GM18909 (cell line): Measurements from ENCODE around the gene POLD1.
"Not testable (repeated sequence)": the region's sequence is repeated elsewhere in the genome, so short reads cannot be mapped to it uniquely, and the experiment has no call there.

Source experiments
- ATAC-seq: cut with Tn5 transposase; IDR thresholded peaks from one replicate; pipeline ENCODE4 v1.9.1; 2021; ENCODE audit warnings: mild to moderate bottlenecking; ENCODE audit not compliant: unreplicated experiment, poor library complexity

Gene POLD1

DNA sequence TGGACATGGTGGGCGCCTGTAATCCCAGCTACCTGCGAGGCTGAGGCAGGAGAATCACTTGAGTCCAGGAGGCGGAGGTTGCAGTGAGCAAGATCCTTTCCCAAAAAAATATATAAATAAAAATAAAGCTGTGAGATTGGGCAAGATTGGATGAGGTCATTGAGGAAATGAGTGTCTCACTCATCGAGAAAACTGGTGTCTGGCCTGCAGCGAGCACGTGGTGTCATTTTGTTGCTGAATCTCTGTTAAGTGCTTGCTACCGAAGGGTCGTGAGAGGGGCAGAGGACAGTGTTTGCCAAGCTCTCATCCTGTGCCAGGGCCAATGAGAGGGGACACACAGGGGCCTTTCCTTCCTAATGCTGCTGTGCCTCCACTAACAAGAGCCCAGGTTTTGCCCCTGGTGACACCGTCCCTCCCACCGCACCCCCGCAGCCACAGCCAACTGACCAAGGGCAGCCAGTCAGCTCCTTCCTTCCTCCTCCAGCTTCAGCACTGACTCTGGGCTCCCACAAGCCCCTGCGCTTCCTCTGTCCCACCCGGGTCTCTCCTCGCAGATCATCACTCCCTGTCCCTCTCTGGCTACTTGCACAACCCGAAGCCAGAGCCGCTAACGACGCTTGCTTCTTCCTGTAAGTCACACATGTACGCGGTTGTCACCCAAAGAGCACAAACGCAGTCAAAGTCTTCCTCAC, 3.2 kb downstream of the POLD1 start:
- ATAC-seq: no peak

DNA sequence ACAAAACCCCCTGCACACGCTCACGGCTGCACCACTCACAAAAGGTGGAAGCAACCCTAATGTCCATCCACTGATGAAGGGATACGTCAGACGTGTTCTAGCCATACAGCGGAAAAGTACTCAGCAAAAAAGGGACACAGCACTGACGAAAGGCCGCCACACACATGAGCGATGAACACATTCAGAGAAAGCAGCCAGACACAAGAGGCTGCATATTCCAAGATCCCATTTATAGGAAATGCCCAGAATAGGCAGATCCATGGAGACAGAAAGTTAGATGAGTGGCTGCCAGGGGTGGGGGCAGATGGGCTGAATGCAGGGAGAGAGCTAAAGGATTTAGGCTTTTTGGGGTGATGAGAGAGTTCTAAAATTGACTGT, 3.7 kb downstream of the POLD1 start:
- no peak for ATAC-seq

DNA sequence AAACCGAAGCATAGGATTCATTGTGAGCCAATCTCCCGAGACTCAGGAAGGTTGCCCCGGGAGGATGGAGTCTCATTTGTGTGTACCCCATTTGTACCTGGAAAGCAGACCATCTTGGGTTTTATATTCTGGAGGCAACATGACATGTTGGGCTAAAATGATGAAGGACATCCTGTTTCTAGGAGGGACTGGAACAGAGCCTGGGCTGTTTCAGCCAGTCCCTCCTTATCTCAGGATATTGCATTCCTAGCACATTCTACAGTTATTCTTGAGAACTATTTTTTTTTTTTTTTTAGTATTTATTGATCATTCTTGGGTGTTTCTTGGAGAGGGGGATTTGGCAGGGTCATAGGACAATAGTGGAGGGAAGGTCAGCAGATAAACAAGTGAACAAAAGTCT, 6.1 kb downstream of the POLD1 start:
- ATAC-seq: not testable (repeated sequence)

DNA sequence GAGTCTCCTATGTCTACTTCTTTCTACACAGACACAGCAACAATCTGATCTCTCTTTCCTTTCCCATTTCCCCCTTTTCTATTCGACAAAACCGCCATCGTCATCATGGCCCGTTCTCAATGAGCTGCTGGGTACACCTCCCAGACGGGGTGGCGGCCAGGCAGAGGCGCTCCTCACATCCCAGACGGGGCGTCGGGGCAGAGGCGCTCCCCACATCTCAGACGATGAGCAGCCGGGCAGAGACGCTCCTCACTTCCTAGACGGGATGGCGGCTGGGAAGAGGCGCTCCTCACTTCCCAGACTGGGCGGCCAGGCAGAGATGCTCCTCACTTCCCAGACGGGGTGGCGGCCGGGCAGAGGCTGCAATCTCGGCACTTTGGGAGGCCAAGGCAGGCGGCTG, 6.8 kb downstream of the POLD1 start:
- not testable (repeated sequence) for ATAC-seq

DNA sequence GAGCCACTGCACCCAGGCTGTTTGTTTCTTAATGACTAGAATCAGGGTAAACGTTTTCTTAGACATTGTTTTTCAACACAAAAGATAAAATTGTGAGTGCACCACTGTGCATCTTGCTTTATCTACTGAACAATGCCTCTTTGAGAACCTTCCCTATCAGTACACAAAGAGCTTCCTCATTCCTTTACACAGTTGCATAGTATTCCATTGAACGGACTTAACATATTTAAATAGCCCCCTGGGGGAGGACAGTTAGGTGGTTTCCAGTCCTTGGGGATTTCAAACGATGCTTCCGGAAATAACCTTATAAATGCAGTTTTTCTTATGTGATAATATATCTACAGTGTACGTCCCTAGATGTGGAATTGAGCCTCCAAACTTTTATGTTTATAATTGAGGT, 8.6 kb downstream of the POLD1 start:
- no peak for ATAC-seq

DNA sequence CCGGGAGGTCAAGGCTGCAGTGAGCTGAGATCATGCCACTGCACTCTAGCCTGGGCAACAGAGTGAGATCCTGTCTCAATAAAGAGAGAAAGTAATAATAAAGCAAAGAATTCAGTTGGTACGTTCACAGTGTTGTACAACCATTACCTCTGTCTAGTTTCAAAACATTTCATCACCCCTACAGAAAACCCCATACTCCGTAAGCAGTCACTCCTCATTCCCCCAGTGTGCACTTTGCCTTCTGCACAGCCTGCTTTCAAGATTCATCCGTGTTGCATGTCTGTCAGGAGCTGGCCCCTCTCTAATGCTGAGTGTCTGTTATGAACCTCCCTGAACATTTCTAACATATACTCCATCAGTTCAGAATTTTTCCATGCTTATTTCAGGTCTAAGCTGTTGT, 9.4 kb downstream of the POLD1 start:
- no peak for ATAC-seq

DNA sequence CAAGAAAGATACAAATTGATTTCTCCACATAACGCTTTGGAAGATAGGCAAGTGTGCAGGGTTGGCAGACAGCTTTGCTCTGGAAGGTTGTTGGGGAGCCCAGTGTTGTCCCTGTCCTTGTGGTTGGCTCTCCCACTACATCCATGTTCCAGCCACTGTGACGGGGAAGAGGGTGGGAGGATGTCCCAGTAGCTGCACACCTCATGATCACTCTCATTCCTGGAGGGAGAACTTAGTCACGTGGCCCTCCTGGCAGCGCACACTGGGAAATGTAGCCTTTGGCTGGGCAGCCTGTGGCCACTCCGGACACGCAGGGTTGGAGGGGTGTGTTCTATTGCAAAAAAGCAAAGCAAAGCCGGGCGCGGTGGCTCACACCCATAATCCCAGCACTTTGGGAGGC, 9.9 kb downstream of the POLD1 start:
- no peak for ATAC-seq

DNA sequence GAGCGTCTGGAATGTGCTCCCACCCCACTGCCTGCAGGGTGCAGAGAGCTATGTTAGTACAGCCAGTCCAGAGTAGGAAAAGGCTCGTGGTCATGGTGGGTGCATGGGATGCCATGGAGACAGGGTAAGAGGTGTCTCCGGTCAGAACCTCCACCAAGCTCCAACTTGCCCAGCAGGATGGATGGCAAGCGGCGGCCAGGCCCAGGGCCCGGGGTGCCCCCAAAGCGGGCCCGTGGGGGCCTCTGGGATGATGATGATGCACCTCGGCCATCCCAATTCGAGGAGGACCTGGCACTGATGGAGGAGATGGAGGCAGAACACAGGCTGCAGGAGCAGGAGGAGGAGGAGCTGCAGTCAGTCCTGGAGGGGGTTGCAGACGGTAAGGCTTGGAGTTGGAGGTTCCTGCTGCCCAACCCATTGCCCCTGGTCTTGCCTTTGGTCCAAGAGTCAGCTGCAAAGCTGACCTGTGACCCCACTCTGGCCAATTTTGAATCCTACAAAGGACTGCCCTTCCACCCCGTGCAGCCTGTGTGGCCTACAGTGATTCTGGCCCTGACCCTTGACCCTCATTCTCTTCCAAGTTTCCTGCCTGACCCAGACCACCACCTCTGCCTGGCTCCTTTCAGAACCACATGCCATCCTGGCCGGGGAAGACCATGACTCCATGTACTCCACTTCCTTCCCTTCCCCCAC, 14.7 kb downstream of the POLD1 start:
- no peak for ATAC-seq

DNA sequence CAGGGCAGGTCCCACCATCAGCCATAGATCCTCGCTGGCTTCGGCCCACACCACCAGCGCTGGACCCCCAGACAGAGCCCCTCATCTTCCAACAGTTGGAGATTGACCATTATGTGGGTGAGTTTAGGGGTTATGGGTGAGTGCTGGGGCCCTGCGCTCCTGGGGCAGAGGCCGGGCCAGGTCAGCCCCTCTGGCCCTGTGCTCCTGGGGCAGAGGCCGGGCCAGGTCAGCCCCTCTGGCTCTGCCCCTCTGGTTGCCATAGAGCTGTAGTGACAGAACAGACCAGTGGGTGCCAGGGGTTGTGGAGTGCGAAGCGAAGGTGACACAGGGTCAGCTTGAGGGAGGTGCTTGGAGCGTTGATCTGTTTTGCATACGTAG, 15.2 kb downstream of the POLD1 start:
- no peak for ATAC-seq

DNA sequence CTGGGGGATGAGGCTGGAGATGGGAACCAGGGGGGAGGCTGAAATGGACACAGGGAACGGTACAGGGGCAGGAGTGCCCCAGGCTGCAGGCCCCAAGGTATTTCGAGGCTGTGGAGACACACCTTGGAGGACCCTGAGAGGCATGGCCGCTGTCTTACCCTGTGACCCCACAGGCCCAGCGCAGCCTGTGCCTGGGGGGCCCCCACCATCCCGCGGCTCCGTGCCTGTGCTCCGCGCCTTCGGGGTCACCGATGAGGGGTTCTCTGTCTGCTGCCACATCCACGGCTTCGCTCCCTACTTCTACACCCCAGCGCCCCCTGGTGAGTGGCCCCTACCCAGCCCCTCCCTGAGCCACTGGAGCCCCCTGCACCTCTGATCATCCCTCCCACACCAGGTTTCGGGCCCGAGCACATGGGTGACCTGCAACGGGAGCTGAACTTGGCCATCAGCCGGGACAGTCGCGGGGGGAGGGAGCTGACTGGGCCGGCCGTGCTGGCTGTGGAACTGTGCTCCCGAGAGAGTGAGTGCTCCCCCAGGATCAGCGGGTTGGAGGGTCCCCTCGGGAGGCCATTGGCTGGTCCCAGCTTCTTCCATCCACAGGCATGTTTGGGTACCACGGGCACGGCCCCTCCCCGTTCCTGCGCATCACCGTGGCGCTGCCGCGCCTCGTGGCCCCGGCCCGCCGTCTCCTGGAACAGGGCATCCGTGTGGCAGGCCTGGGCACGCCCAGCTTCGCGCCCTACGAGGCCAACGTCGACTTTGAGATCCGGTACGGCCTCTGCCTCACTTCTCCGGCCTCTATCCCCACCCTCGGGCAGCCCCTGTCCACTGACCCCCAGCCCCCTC, 17.7 kb downstream of the POLD1 start:
- no peak for ATAC-seq

DNA sequence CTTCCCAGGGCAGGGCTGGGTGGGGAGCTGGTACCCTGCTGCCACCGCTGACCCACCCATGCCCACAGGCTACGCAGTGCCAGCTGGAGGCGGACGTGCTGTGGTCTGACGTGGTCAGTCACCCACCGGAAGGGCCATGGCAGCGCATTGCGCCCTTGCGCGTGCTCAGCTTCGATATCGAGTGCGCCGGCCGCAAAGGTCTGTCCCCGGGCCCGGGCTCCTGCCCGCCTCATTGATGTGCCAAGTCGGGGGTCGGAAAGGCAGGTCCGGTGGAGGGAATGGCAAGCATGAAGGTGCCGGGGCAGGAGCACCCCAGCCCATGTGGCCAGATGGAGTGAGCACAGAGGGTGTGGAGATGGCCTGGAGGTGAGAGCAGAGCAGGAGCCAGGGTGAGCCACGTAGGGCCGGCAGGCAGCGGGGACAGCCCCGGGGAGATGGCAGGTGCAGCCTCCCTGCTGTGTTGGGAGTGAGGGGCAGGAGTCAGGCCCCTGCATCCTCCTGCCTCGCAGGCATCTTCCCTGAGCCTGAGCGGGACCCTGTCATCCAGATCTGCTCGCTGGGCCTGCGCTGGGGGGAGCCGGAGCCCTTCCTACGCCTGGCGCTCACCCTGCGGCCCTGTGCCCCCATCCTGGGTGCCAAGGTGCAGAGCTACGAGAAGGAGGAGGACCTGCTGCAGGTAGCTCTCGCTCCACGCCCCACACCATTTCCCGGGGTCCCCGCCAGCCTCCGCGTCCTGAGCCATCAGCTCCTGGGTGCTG, 18.6 kb downstream of the POLD1 start:
- ATAC-seq: no peak

DNA sequence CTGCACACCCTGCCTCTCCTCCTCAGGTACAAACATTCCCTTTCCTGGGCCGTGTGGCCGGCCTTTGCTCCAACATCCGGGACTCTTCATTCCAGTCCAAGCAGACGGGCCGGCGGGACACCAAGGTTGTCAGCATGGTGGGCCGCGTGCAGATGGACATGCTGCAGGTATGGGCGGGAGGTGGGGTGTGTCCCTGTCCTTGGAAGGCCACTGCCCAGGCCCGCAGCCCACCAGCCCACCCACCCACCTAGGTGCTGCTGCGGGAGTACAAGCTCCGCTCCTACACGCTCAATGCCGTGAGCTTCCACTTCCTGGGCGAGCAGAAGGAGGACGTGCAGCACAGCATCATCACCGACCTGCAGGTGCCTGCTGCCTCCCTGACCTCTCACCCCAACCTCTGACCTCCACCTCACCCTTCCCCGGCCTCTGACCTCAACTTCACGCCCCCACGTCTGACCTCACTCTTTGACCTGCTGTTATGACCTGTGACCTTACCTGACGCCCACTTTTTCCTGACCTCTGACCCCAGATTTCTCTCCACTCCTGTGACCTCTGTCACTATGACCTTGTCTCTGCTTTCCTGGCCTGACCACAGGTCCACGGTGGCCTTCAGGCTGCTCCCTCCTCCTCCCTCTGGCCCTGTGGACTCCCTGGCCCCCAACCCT, 22.1 kb downstream of the POLD1 start:
- ATAC-seq: no peak

DNA sequence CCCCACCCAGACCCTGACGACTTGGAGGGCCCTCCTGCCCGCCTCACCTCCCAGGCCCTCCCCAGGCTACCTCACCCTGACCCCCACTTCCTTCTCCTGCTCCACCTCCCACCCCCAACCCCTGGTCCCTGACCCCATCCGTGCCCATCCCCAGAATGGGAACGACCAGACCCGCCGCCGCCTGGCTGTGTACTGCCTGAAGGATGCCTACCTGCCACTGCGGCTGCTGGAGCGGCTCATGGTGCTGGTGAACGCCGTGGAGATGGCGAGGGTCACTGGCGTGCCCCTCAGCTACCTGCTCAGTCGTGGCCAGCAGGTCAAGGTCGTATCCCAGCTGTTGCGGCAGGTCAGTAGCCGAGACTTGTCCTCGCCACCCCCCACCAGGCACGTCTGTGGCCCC, 22.7 kb downstream of the POLD1 start:
- no peak for ATAC-seq

DNA sequence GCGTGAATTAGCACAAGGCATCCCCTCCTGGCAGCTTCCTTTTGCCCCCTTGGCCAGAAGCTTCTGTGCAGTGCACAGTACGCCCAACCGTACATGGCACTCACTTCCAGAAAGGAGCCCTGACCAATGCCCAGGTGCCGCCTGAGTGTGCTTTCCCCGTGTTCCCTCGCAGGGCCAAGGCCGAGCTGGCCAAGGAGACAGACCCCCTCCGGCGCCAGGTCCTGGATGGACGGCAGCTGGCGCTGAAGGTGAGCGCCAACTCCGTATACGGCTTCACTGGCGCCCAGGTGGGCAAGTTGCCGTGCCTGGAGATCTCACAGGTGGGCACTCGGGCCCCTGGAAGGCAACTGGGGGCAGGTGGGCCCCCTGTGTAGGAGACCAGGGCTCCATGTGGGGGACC, 25.2 kb downstream of the POLD1 start:
- no peak for ATAC-seq

DNA sequence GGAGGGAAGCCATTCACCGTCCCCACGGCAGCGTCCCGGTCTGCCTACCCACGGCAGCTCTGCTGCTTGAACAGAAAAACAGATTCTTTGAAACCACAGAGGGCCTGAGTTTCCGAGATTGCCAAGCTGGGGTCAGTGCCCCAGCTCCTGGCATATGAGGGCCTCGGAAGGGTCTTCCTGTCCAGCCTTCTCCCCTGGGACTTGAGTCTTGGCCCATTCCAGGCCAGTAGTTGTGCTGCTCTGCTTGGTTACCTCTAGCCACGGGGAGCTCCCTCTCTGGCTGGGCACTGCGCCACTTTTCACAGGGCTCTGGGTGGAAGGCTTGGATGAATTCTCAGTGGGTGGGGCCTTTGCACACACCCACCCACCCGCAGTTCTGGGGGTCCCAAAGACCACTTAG, 26.0 kb downstream of the POLD1 start:
- ATAC-seq: no peak

DNA sequence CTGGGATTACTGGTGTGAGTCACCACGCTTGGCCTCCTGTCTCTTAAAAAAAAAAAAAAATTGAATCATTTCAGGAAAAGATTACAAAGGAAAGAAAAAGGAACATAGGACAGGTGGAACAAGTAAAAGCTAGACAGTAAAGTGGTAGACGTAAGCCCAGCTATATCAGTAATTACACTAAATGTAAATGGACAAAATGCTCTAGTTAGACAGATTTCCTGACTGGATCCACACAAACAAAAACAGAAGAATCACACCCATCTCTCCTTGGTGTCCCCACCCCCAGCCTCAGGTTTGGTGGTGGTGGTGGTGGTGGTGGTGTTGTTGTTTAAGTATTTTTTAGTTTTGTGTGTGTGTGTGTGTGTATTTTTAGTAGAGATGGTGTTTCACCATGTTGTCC, 28.3 kb downstream of the POLD1 start:
- no peak for ATAC-seq

DNA sequence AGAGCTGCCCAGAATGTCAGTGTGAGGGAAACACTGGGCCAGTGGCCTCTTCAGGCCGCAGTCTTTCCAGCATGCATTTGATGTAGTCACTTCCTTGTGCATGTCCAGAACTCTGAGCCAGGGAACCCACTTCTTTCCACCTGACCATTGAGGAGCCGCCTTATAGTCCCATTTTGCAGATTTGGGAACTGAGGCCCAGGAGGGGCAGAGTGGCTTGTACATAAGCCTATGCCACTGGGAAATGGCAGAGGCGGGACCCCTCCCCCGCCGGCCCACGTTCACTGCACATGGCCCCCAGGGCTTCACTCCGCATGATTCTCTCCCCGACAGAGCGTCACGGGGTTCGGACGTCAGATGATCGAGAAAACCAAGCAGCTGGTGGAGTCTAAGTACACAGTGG, 28.9 kb downstream of the POLD1 start:
- no peak for ATAC-seq

DNA sequence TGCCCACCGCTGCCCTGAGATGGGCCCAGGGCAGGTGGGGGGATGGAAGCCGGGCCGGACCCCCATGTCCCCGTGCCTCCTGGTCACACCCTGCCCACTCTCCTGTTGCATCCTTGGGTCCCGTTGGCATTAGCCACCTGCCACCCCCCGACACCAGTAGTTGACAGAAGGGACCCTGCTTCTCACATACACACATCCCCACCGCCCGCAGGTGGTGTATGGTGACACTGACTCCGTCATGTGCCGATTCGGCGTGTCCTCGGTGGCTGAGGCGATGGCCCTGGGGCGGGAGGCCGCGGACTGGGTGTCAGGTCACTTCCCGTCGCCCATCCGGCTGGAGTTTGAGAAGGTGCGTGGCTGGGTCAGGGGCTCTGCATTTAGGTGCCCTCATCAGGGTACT, 29.4 kb downstream of the POLD1 start:
- ATAC-seq: no peak

DNA sequence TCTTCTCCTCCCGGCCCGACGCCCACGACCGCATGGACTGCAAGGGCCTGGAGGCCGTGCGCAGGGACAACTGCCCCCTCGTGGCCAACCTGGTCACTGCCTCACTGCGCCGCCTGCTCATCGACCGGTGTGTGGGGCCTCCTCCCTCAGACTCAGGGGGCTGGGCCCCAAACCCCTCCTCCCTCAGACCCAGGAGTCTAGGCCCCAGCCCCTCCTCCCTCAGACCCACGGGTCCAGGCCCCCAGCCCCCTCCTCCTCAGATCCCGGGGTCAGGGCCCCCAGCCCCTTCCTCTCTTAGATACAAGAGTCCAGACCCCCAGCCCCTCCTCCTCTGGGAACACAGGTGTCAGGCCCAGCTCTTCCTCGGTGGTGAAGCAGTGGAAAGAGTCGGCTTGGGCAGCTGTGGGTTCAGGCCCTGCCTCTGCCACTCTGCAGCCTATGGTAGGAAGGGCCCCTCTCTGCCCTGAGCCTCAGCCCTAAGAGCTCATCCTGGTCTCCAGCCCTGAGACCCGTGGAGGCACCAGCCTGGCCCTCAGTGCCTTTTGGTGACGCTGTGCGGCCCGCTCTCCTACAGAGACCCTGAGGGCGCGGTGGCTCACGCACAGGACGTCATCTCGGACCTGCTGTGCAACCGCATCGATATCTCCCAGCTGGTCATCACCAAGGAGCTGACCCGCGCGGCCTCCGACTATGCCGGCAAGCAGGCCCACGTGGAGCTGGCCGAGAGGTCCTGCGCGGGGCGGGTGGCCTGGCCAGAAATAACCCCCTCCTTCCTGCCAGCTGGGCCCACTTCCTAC, 30.9 kb downstream of the POLD1 start:
- peak; percentile 7 for ATAC-seq
